Measurements from ENCODE around the gene HS2ST1. TPM values are rescaled to one million over a fixed set of nuclear protein-coding genes. Genes with fewer than 3 reads are reported as not detected.

HS2ST1 gene
- total RNA-seq, 6 experiments from 2014 or later: 23.8 to 26.8 (median 24.8) TPM

DNA sequence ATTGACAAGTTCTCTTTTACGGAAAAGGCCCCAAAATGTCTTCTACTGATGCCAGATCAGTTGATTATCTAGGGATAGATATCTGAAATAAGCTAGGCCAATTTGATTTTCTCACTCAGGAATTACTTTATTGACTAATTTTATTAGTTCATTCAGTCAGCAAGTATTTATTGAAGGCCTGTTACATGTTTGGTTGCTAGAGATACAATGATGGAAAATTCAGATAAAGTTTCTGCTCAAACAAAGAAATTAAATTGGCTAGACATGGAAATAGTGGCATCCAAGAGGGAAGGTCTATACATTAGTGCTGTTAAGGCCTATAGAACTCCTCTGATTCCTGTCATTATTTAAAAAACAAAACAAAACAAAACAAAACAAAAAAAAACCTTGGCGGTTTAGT is 56.5 kb downstream of the HS2ST1 start:
- TF ChIP-seq CTCF (IDR thresholded peaks at IDR 0.05): no peak
- no peak overlapping the region for H3K4me3 Mint-ChIP-seq
- DNase-seq: no peak
- H3K27ac Mint-ChIP-seq: no peak overlapping the region
- H3K9me3 Mint-ChIP-seq: no peaks in the 10 kb centered on the region
- peaks cover 5% of the 10 kb centered on the region; the same call in 1 of the 2 replicates for H3K4me1 Mint-ChIP-seq (ENCODE audit: low read depth)
- H3K36me3 Mint-ChIP-seq (ENCODE audit: low read depth): no peaks in the 10 kb centered on the region
- H3K27me3 Mint-ChIP-seq (ENCODE audit: insufficient read depth): peaks cover 2% of the 10 kb centered on the region; the same call in 1 of the 2 replicates

- Mint-ChIP-seq H3K27ac (no peak overlapping the region; the same call in 1 of the 2 replicates), H3K36me3 (ENCODE audit: low read depth) (no peaks in the 10 kb centered on the region), H3K27me3 (ENCODE audit: insufficient read depth) (peaks cover 2% of the 10 kb centered on the region; the same call in 1 of the 2 replicates), H3K9me3 (no peaks in the 10 kb centered on the region), H3K4me1 (ENCODE audit: low read depth) (peaks cover 9% of the 10 kb centered on the region; the same call in 1 of the 2 replicates), H3K4me3 (no peak overlapping the region)
- no peak for TF ChIP-seq CTCF (IDR thresholded peaks at IDR 0.05)
- DNase-seq: no peak
Observed at GRCh38 chr1:86971778-86972177, 57.3 kb downstream of the HS2ST1 start.

GRCh38 chr1:86972262-86972661 is 57.8 kb downstream of the HS2ST1 start:
- Mint-ChIP-seq H3K27me3 (ENCODE audit: insufficient read depth) (peaks cover 2% of the 10 kb centered on the region; the same call in 1 of the 2 replicates), H3K4me3 (no peak overlapping the region)
- DNase-seq: no peak

DNA sequence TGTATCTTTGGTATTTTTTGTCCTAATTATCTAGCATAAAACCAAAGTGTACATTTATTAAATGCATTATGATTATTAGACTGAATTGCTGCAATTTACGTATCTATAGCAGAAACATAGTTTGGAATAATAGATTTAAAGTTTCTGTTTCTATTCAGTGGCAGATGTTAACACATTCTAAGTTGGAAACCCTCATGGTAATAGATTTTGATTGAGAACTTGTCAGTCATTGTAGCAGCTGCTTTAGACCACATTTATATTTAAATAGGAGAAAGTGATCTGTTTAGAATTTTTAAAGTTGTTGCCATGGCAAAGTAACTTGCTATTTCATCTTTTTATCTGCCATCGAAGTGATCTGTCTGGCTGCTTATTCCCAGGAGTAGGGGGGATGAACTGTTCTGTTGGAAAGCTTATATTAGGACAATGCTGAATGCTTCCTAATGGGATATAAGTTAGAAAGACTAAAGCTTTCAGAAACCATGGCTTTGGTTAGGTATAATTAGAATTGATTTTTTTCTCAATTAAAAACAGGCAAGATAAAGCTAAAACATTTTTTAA is 61.6 kb downstream of the HS2ST1 start:
- Mint-ChIP-seq H3K27ac (no peak overlapping the region), H3K4me3 (no peak overlapping the region), H3K4me1 (ENCODE audit: low read depth) (peaks cover 9% of the 10 kb centered on the region; the same call in 1 of the 2 replicates), H3K36me3 (ENCODE audit: low read depth) (no peaks in the 10 kb centered on the region), H3K27me3 (ENCODE audit: insufficient read depth) (peaks cover 2% of the 10 kb centered on the region), H3K9me3 (no peaks in the 10 kb centered on the region)
- DNase-seq: no peak
- no peak for TF ChIP-seq CTCF (IDR thresholded peaks at IDR 0.05)

More at GRCh38 chr1:86972262-86972661, 57.8 kb downstream of the HS2ST1 start:
- Mint-ChIP-seq H3K27ac (no peak overlapping the region), H3K9me3 (no peaks in the 10 kb centered on the region), H3K36me3 (ENCODE audit: low read depth) (no peaks in the 10 kb centered on the region), H3K4me1 (ENCODE audit: low read depth) (peaks cover 9% of the 10 kb centered on the region; the same call in 1 of the 2 replicates)
- TF ChIP-seq CTCF (IDR thresholded peaks at IDR 0.05): no peak

- TF ChIP-seq CTCF (IDR thresholded peaks at IDR 0.05): no peak
- Mint-ChIP-seq H3K36me3 (ENCODE audit: low read depth) (no peaks in the 10 kb centered on the region), H3K27me3 (ENCODE audit: insufficient read depth) (peaks cover 2% of the 10 kb centered on the region), H3K27ac (no peak overlapping the region), H3K9me3 (no peaks in the 10 kb centered on the region), H3K4me3 (no peak overlapping the region), H3K4me1 (ENCODE audit: low read depth) (peaks cover 9% of the 10 kb centered on the region; the same call in 1 of the 2 replicates)
- DNase-seq: no peak
Observed at GRCh38 chr1:86976664-86977063, 62.2 kb downstream of the HS2ST1 start.

Data from HFFc6 (cell line).